G401.6 (cell line): ENCODE data around the gene IGSF22.

Experiments used
- FAIRE-seq: peaks from 2 replicates; lab custom pipeline; 2012; peaks lifted over from hg19 to GRCh38; lab: Jason Lieb, UNC

The IGSF22 gene

GRCh38 chr11:18713646-18714442 lies 12.1 kb downstream of the IGSF22 start:
- FAIRE-seq: no peak

DNA sequence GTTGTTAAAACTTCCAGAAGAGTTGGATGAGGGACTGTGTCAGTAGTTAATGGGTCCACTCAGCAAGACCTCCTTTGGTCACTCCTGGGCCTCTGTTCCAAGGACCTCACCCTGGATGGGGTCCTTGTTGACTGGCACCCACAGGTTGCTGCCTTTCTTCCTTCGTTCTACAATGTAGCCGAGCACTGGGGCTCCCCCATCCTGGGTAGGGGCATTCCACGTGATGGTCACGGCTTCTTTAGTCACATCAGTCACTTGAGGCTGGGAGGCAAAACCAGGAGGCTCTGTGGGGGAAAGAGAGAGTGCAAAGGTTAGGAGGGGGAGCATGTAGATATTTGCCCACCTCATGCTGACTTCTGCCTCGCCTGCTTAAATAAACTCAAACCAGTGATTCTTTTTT lies 15.4 kb downstream of the IGSF22 start:
- no peak for FAIRE-seq

DNA sequence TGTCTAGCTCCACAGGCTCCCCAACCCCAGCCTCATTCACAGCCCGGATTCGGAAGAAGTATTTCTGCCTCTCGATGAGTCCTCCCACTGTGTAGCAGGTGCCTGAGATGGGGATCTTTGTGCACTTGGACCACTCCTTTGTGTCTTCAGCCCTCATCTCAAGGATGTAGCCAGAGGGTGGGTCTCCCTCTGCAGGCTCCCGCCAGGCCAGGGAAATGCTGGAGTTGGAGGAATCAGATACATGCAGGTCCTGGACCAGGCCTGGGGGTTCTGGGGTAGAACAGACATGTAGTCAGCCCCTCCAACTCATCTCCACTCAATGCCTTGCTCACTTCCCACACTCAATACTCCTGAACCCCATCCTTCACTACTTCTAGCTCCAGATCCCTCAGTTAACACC lies 16.6 kb downstream of the IGSF22 start:
- FAIRE-seq: no peak

DNA sequence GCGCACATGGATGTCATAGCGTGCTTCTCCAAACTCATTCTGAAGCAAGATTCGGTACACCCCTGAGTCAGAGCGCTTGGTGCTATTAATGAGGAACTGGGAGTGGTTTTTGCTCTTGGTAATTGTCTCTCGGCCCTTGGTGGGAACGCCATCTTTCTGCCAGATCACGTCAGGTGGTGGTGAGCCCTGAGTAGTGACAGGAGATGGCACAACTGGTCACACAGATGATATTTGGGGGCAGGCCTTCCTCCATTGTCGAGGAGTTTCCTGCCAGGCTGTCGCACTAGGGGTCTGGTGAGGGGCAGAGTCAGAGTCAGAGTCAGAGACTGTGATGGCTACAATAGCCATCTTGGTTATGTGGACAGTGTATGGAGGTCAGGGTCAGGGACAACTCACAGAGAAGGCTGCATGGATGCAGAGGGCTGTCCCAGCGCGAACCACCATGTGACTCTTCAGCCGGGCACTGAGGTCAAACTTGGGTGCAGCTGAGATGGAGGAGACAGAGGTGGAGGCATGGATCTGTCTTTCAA lies 18.1 kb downstream of the IGSF22 start:
- FAIRE-seq: no peak

- no peak for FAIRE-seq
Observed at GRCh38 chr11:18706330-18707243, 19.4 kb downstream of the IGSF22 start.

DNA sequence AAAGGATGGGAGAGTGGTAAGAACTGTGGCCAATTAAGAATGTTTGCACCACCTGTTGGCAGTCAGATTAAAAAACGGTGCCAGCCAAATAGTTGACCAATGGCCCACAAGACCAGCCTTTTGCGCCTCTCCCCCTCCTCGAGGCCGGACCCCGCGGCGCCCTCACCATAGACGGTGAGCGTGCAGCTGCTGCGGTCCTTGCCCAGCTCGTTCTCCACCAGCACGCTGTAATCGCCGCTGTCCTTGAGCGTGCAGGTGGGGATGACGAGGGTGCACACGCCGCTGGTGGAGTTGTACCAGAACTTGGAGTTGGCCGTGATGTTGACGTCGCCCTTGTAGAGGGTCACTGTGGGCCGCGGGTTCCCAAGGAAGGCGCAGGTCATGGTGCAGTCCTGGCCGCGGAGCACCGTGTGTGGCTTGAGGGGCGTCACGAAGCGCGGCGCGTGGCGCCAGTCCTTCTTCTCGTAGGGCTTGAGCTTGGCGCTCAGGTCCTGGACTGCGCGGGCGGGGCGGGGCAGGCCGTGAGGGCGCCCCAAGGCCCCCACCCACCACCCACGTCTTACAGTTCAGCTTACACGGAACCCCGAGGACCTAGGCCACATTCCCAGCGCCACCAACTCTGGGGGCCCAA lies 20.2 kb downstream of the IGSF22 start:
- FAIRE-seq: no peak

- FAIRE-seq: no peak
Observed at GRCh38 chr11:18704698-18705097, 21.3 kb downstream of the IGSF22 start.

- FAIRE-seq: no peak
Observed at GRCh38 chr11:18704045-18704645, 21.8 kb downstream of the IGSF22 start.

DNA sequence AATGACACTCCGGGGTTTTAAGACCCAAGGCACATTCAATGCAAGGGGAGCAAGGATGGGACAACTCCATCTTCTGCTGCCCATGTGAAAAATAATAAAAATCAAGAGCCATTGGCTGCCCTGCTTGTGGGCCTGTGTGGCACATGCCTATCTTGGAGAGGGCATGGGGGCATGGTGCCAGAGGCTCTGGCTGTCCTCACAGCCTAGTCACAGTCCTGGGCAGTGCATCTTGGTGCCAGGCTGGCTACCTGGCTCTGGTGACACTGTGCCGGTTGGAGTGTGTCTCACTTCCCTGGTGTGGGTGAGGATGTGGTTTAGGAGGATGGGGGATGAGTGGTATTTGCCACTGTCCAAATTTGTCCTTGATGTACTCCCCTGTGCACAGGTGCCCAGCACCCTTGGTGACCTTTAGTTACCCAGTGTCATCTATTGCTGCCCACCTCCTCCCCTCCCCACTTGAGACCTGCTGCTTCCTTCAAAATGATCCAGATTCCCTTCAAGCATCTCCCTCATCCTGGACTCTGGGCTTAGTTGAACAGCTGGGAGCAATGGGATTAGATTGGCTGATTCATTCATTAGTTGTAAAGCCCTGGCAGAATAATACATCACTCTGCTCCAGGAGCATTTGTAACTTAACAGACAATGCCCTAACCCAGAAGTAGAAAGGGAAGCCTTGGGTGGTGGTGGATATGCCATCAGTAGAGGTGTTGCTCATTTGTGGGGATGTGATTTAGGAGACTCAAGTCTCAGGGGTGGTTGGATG lies 22.8 kb downstream of the IGSF22 start:
- FAIRE-seq: no peak

DNA sequence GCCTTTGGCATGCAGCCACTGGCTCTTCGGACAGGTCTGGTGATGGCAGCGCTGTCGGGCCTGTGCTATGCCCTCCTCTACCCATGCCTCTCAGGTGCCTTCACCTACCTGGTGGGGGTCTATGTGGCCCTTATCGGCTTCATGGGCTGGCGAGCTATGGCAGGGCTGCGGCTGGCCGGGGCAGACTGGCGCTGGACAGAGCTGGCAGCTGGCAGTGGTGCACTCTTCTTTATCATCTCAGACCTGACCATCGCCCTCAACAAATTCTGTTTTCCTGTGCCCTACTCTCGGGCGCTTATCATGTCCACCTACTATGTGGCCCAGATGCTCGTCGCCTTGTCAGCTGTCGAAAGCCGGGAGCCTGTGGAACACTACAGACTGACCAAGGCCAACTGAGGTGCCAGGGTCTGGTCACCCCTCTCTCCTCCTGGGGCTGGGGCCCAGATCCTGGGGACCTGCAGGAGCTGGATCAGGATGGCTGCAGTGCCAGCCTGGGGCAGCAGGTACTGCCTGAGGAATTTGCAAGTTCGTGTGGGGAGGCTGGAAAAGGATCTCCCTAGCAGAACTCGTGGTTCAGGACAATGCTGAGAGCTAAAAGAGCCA lies 24.3 kb downstream of the IGSF22 start:
- no peak for FAIRE-seq

DNA sequence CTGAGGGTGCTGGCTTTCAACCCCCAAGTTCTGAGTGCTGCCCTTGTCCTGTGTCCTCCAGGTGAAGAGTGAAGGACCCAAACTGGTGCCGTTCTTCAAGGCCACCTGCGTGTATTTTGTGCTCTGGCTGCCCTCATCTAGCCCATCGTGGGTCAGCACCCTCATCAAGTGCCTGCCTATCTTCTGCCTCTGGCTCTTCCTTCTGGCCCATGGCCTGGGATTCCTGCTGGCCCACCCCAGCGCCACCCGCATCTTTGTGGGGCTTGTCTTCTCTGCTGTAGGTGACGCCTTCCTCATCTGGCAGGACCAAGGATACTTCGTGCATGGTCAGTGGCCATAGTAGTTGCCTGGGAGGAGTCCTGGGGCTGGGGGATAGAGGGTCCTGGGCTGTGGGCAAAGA lies 25.1 kb downstream of the IGSF22 start:
- FAIRE-seq: no peak

- FAIRE-seq: no peak
Observed at GRCh38 chr11:18700375-18700774, 25.6 kb downstream of the IGSF22 start.

DNA sequence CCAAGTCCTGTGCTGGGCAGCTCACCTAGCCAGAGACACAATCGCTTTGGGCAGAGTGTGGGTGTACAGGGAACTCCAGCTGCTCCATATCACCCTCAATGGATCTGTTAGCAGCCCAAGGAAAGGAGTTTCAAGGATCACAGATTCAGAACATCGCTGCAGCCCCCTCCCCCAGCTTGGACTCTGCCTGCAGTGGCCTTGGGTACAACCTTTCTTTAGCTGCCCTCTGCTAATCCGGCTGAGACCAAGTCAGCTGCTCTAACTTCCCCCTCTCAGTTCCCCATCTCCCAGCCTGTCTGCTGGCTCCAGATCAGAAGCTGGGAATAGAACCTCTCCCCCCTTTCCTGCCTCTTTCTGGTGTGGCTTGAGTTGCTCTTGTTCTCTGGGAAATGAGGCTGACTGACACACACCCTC lies 26.1 kb downstream of the IGSF22 start:
- no peak for FAIRE-seq

DNA sequence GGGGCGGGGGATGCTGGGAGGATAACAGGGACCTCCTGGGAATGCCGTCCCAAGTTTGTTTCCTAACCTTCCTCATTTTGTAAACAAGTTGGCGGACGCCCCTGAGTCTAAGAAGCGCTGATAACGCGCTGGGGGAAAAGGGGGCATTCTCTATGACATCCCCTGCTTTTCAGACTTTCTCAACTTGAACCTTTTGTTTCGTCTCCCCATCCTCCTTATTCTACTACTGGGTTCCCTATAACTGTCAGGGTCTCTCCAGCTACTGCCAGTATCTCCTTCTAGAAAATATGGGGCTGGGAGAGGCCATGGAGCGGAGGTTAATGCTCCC lies 26.8 kb downstream of the IGSF22 start:
- no peak for FAIRE-seq

DNA sequence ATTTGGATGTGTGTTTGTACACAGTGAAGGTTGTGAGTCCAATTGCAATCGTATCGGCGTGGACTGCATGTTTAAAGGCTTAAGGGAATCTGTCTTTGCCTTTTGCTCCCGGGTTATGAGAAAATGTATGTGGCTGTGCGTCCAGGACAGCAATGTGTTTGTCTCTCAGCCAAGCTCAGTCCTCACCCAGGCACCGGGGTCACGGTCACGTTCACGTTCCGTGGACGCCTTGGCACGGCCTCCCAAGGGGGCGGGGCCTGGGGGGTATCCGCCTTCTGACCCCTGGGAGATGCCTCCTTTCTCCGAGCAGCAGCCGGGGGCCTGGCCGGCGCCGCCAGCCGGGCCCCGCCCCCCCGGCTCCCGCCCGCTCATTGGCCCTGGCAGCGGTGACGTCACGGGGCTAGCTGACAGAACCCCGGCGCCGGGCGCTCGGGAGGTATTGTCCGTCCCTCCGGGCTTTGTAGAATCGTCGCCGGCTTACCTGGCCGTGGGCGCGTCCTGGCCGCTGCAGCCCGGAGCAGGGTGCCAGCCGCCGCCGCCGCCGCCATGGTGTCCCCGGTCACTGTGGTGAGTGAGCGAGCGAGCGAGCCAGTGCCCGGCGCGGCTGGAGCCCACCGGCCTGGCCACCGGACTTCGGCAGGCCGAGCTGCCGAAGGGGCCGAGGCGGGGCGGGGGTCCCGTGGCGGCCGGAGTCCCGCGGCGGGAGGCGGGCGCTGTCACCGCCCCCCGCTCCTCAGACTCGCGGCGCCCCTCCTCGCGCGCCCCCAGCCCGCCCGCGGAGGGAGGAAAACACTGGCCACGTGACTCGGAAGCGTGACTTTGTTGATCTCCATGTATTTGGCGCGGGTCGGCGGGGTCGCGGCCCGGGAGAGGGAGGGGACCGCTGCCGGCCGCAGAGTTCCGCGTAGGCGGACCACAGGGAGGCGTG lies 27.4 kb downstream of the IGSF22 start, which contains the start of gene TMEM86A:
Gene TMEM86A, plus strand, starts transcription at position 439 of the 928 bp plus-strand sequence. Its CDS starts 108 bp downstream, at position 547.
- FAIRE-seq: no peak

DNA sequence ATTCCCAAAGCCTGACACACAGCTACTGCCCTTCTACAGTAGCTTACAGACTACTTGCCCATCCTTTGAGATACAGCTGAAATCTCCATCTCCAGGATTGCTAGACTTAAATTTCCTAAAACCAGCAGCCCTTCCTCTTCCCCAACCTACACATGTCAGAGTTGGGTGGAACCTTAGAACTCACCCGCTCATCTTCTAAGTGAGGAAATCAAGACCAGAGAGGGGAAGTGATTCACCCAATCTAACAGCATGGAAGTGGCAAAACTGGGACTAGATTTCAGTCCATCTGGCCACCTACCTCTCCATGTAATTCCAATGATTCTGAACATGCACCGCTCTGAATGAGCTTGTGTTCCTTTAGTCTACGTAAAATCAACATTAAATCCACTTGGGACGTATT lies 28.4 kb downstream of the IGSF22 start:
- no peak for FAIRE-seq

DNA sequence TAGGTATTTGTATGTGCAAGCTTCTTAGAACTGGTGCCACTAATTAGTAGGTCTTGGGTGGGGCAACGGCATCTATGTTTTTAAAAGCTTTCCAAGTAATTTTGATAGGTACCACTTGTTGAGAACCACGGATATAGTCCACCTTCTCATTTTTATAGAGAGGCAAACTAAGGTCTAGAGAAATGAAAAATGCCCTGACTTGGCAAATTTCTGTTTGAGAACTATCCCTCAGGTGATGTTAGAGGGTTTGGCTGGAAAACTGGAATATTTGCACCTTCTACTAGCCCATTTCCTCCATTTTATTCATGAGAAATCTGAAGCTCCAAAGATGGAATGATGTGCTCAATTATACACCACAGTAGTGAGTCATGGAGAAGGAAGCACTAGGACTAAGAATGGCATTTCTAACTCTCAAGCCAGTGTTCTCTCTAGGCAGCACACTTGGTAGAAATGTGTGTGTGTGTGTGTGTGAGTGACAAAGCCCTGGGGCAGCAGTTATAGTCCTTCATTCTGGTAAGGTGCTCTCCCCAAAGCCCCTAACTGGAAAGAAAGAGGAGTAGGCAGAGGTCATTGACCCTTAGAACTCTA lies 29.3 kb downstream of the IGSF22 start:
- no peak for FAIRE-seq

DNA sequence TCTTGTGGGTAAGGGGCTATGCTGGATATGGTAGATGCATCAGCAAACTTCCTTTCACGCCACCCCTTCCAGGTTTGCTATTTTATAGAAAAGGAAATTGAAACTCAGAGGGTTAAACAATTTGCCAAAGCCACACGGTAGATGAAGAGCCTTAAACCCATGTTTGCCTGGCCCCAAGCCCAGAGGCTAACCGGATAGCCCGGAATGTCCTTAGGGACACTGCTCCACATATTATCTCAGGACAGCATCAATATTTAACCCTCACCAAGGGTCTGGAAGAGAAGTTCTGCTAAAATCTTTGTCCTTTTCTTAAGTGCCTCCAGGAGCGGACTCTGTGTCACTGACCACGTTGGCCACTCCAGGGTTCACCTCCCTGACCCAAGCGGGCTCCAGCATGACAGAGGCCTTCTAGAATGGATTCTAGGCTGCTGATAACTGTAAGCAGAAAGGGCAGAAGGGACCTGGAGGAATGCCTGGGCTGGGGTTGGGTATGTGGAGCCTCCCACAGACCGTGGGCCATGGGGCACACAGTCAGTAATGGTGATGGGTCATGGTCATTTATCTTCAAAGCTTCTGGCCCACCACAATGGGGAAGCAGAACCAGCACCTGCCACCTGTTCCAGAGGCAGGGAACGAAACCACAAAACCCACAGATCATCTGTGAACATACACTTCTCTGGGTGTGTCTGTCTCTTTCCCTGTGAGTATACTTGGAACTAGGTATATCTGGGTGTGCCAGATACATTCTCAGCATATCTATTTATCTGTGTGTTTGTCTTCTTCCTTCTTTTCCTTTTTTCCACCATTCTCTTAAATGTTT lies 32.8 kb downstream of the IGSF22 start:
- FAIRE-seq: no peak
